WTC11 (cell line): ENCODE results near the gene RNGTT. TPM values are rescaled to one million over a fixed set of nuclear protein-coding genes. Genes with fewer than 3 reads are reported as not detected.

ENCODE experiments used
- ATAC-seq: fragments of 200-7000 bp; cut with Tn5 transposase; 2 replicates; pipeline ENCODE4 v1.10.0; 2021; ENCODE audit warnings: mild to moderate bottlenecking, moderate library complexity
- CTCF ChIA-PET: fragments of 300-600 bp; sonication (Branson Sonifier 250); formaldehyde crosslinking; loops from one replicate; lab custom pipeline; 2021; ENCODE audit warnings: antibody characterized with exemption; lab: Charles Lee
- POLR2A ChIA-PET: fragments of 350-600 bp; sonication (Branson Sonifier 250); formaldehyde crosslinking; loops from one replicate; lab custom pipeline; 2021; ENCODE audit warnings: antibody characterized with exemption; lab: Charles Lee
- DNase-seq: peaks from one replicate; pipeline ENCODE4 v3.0.0; 2021; ENCODE audit warnings: low spot score
- H3K27ac Mint-ChIP-seq: 2 replicates; pipeline ENCODE4 v1.8.0; 2021; ENCODE audit warnings: mixed read lengths
- H3K27me3 Mint-ChIP-seq: 2 replicates; pipeline ENCODE4 v1.8.0; 2021; ENCODE audit warnings: low read depth, mild to moderate bottlenecking, moderate library complexity, mixed read lengths
- H3K36me3 Mint-ChIP-seq: 2 replicates; pipeline ENCODE4 v1.8.0; 2021; ENCODE audit warnings: mixed read lengths
- H3K4me1 Mint-ChIP-seq: 2 replicates; pipeline ENCODE4 v1.8.0; 2022; ENCODE audit warnings: mixed read lengths
- H3K4me3 Mint-ChIP-seq: 2 replicates; pipeline ENCODE4 v1.8.0; 2021; ENCODE audit warnings: mild to moderate bottlenecking, moderate library complexity, mixed read lengths
- H3K9me3 Mint-ChIP-seq: 2 replicates; pipeline ENCODE4 v1.8.0; 2021; ENCODE audit warnings: mixed read lengths
- E2F4 ChIP-seq: sonication (generic); formaldehyde crosslinking; IDR thresholded peaks from 2 replicates; pipeline ENCODE4 v1.8.1; 2022; ENCODE audit warnings: low read depth, mild to moderate bottlenecking, moderate library complexity, missing genetic modification reagents, borderline replicate concordance
- ETV6 ChIP-seq: sonication (generic); formaldehyde crosslinking; IDR thresholded peaks from 2 replicates; pipeline ENCODE4 v1.8.1; 2022; ENCODE audit warnings: mild to moderate bottlenecking, missing genetic modification reagents
- FOXK1 ChIP-seq: sonication (generic); formaldehyde crosslinking; IDR thresholded peaks from 2 replicates; pipeline ENCODE4 v1.8.0; 2022; ENCODE audit warnings: mild to moderate bottlenecking, moderate library complexity, missing genetic modification reagents
- GTF2I ChIP-seq: fragments of 250-450 bp; sonication (Bioruptor Pico); conservative IDR thresholded peaks from 2 replicates; pipeline ENCODE4 v1.4.0; 2021; ENCODE audit warnings: mild to moderate bottlenecking
- JUN ChIP-seq: sonication (generic); formaldehyde crosslinking; IDR thresholded peaks from 2 replicates; pipeline ENCODE4 v1.8.0; 2023; ENCODE audit warnings: mild to moderate bottlenecking, missing genetic modification reagents
- MYBL2 ChIP-seq: sonication (generic); formaldehyde crosslinking; IDR thresholded peaks from 2 replicates; pipeline ENCODE4 v1.8.1; 2023; ENCODE audit warnings: mild to moderate bottlenecking, moderate library complexity, missing genetic modification reagents
- NR1H2 ChIP-seq: sonication (generic); formaldehyde crosslinking; IDR thresholded peaks from 2 replicates; pipeline ENCODE4 v1.9.0; 2021; ENCODE audit warnings: mild to moderate bottlenecking, moderate library complexity, missing genetic modification reagents
- USF1 ChIP-seq: sonication (generic); formaldehyde crosslinking; IDR thresholded peaks from 2 replicates; pipeline ENCODE4 v1.8.0; 2022; ENCODE audit warnings: mild to moderate bottlenecking, missing genetic modification reagents
- ZNF263 ChIP-seq: sonication (generic); formaldehyde crosslinking; IDR thresholded peaks from 2 replicates; pipeline ENCODE4 v1.8.1; 2022; ENCODE audit warnings: low read depth, mild to moderate bottlenecking, moderate library complexity, missing genetic modification reagents
- ZNF396 ChIP-seq: fragments of 250-450 bp; sonication (Bioruptor Pico); IDR thresholded peaks from 2 replicates; pipeline ENCODE4 v1.8.0; 2021; ENCODE audit warnings: mild to moderate bottlenecking, moderate library complexity, borderline replicate concordance
- ZNF532 ChIP-seq: fragments of 250-450 bp; sonication (Bioruptor Pico); IDR thresholded peaks from 2 replicates; pipeline ENCODE4 v1.9.0; 2021; ENCODE audit warnings: mild to moderate bottlenecking, borderline replicate concordance
- total RNA-seq: library from RNA; stranded (reverse); gene quantifications from 3 replicates; pipeline ENCODE4 v1.2.3, GENCODE V29; 2021
- TF ChIP-seq, protein P1 (sequence below): sonication (generic); formaldehyde crosslinking; IDR thresholded peaks from 2 replicates; pipeline ENCODE4 v1.8.1; 2022; ENCODE audit warnings: mild to moderate bottlenecking, missing genetic modification reagents, moderate library complexity, borderline replicate concordance
- TF ChIP-seq, protein P2 (sequence below): sonication (generic); formaldehyde crosslinking; conservative IDR thresholded peaks from 2 replicates; pipeline ENCODE4 v1.8.1; 2023; ENCODE audit warnings: mild to moderate bottlenecking, low read depth, missing genetic modification reagents, moderate library complexity
- TF ChIP-seq, protein P3 (sequence below): sonication (generic); formaldehyde crosslinking; IDR thresholded peaks from 2 replicates; pipeline ENCODE4 v1.8.0; 2022; ENCODE audit warnings: mild to moderate bottlenecking, missing genetic modification reagents
- TF ChIP-seq, protein P4 (sequence below): sonication (generic); formaldehyde crosslinking; IDR thresholded peaks from 2 replicates; pipeline ENCODE4 v1.8.0; 2022; ENCODE audit warnings: mild to moderate bottlenecking, missing genetic modification reagents
- TF ChIP-seq, protein P5 (sequence below): sonication (generic); formaldehyde crosslinking; IDR thresholded peaks from 2 replicates; pipeline ENCODE4 v1.8.1; 2023; ENCODE audit warnings: mild to moderate bottlenecking, missing genetic modification reagents, borderline replicate concordance
- TF ChIP-seq, protein P6 (sequence below): sonication (generic); formaldehyde crosslinking; IDR thresholded peaks from 2 replicates; pipeline ENCODE4 v1.8.1; 2023; ENCODE audit warnings: mild to moderate bottlenecking, missing genetic modification reagents
- TF ChIP-seq, protein P7 (sequence below): fragments of 250-450 bp; sonication (Bioruptor Pico); IDR thresholded peaks from 2 replicates; pipeline ENCODE4 v1.9.0; 2021; ENCODE audit warnings: moderate library complexity, mild to moderate bottlenecking, inconsistent platforms, borderline replicate concordance

RNGTT gene
- total RNA-seq, 1 experiment from 2014 or later = 20.4 TPM

DNA sequence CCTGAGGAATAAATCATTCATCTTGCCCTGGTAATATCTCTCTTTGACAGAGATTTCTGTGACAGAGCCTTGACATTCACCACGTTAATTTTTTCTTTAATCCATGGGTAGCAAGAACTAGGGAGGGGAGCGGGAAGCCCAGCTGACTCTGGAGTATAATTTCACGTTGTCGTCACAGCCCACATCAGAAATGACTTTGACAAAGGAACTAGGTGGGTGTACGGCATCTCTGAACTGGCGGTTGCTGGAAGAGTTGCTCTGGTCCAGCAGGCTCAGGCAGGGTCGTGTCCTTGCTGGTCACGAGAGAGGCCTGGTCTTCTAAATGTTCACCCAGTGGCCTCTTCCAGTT lies 400.2 kb downstream of the RNGTT start:
- ATAC-seq (no peak), DNase-seq (no peak)
- no peaks in the 10 kb centered on the region for H3K27me3 Mint-ChIP-seq
- H3K27ac Mint-ChIP-seq = no peak overlapping the region
- peaks cover 20% of the 10 kb centered on the region for H3K4me1 Mint-ChIP-seq
- ChIA-PET POLR2A (no interaction called here), CTCF (no interaction called here)
- H3K9me3 Mint-ChIP-seq = no peaks in the 10 kb centered on the region
- no peaks in the 10 kb centered on the region for H3K36me3 Mint-ChIP-seq
- TF ChIP-seq ETV6 (CRISPR knock-in tag) (no peak), ZNF263 (CRISPR knock-in tag) (no peak), GTF2I (no peak), ZNF532 (CRISPR knock-in tag) (no peak), E2F4 (CRISPR knock-in tag) (no peak), USF1 (CRISPR knock-in tag) (no peak), JUN (CRISPR knock-in tag) (no peak), FOXK1 (CRISPR knock-in tag) (no peak), NR1H2 (CRISPR knock-in tag) (no peak), ZNF396 (no peak), MYBL2 (CRISPR knock-in tag) (no peak)
- TF ChIP-seq, protein P1, sequence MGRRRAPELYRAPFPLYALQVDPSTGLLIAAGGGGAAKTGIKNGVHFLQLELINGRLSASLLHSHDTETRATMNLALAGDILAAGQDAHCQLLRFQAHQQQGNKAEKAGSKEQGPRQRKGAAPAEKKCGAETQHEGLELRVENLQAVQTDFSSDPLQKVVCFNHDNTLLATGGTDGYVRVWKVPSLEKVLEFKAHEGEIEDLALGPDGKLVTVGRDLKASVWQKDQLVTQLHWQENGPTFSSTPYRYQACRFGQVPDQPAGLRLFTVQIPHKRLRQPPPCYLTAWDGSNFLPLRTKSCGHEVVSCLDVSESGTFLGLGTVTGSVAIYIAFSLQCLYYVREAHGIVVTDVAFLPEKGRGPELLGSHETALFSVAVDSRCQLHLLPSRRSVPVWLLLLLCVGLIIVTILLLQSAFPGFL = no peak
- TF ChIP-seq, protein P2, sequence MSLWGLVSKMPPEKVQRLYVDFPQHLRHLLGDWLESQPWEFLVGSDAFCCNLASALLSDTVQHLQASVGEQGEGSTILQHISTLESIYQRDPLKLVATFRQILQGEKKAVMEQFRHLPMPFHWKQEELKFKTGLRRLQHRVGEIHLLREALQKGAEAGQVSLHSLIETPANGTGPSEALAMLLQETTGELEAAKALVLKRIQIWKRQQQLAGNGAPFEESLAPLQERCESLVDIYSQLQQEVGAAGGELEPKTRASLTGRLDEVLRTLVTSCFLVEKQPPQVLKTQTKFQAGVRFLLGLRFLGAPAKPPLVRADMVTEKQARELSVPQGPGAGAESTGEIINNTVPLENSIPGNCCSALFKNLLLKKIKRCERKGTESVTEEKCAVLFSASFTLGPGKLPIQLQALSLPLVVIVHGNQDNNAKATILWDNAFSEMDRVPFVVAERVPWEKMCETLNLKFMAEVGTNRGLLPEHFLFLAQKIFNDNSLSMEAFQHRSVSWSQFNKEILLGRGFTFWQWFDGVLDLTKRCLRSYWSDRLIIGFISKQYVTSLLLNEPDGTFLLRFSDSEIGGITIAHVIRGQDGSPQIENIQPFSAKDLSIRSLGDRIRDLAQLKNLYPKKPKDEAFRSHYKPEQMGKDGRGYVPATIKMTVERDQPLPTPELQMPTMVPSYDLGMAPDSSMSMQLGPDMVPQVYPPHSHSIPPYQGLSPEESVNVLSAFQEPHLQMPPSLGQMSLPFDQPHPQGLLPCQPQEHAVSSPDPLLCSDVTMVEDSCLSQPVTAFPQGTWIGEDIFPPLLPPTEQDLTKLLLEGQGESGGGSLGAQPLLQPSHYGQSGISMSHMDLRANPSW (CRISPR knock-in tag) = no peak
- TF ChIP-seq, protein P3, sequence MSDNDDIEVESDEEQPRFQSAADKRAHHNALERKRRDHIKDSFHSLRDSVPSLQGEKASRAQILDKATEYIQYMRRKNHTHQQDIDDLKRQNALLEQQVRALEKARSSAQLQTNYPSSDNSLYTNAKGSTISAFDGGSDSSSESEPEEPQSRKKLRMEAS = no peak
- TF ChIP-seq, protein P4, sequence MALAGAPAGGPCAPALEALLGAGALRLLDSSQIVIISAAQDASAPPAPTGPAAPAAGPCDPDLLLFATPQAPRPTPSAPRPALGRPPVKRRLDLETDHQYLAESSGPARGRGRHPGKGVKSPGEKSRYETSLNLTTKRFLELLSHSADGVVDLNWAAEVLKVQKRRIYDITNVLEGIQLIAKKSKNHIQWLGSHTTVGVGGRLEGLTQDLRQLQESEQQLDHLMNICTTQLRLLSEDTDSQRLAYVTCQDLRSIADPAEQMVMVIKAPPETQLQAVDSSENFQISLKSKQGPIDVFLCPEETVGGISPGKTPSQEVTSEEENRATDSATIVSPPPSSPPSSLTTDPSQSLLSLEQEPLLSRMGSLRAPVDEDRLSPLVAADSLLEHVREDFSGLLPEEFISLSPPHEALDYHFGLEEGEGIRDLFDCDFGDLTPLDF (CRISPR knock-in tag) = no peak
- TF ChIP-seq, protein P5, sequence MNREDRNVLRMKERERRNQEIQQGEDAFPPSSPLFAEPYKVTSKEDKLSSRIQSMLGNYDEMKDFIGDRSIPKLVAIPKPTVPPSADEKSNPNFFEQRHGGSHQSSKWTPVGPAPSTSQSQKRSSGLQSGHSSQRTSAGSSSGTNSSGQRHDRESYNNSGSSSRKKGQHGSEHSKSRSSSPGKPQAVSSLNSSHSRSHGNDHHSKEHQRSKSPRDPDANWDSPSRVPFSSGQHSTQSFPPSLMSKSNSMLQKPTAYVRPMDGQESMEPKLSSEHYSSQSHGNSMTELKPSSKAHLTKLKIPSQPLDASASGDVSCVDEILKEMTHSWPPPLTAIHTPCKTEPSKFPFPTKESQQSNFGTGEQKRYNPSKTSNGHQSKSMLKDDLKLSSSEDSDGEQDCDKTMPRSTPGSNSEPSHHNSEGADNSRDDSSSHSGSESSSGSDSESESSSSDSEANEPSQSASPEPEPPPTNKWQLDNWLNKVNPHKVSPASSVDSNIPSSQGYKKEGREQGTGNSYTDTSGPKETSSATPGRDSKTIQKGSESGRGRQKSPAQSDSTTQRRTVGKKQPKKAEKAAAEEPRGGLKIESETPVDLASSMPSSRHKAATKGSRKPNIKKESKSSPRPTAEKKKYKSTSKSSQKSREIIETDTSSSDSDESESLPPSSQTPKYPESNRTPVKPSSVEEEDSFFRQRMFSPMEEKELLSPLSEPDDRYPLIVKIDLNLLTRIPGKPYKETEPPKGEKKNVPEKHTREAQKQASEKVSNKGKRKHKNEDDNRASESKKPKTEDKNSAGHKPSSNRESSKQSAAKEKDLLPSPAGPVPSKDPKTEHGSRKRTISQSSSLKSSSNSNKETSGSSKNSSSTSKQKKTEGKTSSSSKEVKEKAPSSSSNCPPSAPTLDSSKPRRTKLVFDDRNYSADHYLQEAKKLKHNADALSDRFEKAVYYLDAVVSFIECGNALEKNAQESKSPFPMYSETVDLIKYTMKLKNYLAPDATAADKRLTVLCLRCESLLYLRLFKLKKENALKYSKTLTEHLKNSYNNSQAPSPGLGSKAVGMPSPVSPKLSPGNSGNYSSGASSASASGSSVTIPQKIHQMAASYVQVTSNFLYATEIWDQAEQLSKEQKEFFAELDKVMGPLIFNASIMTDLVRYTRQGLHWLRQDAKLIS (CRISPR knock-in tag) = no peak
- TF ChIP-seq, protein P6, sequence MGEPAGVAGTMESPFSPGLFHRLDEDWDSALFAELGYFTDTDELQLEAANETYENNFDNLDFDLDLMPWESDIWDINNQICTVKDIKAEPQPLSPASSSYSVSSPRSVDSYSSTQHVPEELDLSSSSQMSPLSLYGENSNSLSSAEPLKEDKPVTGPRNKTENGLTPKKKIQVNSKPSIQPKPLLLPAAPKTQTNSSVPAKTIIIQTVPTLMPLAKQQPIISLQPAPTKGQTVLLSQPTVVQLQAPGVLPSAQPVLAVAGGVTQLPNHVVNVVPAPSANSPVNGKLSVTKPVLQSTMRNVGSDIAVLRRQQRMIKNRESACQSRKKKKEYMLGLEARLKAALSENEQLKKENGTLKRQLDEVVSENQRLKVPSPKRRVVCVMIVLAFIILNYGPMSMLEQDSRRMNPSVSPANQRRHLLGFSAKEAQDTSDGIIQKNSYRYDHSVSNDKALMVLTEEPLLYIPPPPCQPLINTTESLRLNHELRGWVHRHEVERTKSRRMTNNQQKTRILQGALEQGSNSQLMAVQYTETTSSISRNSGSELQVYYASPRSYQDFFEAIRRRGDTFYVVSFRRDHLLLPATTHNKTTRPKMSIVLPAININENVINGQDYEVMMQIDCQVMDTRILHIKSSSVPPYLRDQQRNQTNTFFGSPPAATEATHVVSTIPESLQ (CRISPR knock-in tag) = no peak
- TF ChIP-seq, protein P7, sequence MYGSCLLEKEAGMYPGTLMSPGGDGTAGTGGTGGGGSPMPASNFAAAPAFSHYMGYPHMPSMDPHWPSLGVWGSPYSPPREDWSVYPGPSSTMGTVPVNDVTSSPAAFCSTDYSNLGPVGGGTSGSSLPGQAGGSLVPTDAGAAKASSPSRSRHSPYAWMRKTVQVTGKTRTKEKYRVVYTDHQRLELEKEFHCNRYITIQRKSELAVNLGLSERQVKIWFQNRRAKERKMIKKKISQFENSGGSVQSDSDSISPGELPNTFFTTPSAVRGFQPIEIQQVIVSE (CRISPR knock-in tag) = no peak
- no peak overlapping the region for H3K4me3 Mint-ChIP-seq
